ES-I3 (cell line): ENCODE measurements around the gene CERKL.

ENCODE experiments used
- H3K36me3 ChIP-seq: 2 replicates; pipeline ENCODE4 v1.6.1; 2013; ENCODE audit warnings: mild to moderate bottlenecking, low read length, control low read depth, moderate library complexity; ENCODE audit not compliant: insufficient read depth
- H3K4me1 ChIP-seq: 2 replicates; pipeline ENCODE4 v1.6.1; 2013; ENCODE audit warnings: mild to moderate bottlenecking, control low read depth, low read length; ENCODE audit not compliant: insufficient read depth
- H3K9ac ChIP-seq: 2 replicates; pipeline ENCODE4 v1.6.1; 2013; ENCODE audit warnings: low read depth, mild to moderate bottlenecking, low read length, moderate library complexity
- H3K9me3 ChIP-seq: 2 replicates; pipeline ENCODE4 v1.6.1; 2013; ENCODE audit warnings: mild to moderate bottlenecking, low read length, moderate library complexity; ENCODE audit not compliant: control insufficient read depth, insufficient read depth

Gene CERKL

DNA sequence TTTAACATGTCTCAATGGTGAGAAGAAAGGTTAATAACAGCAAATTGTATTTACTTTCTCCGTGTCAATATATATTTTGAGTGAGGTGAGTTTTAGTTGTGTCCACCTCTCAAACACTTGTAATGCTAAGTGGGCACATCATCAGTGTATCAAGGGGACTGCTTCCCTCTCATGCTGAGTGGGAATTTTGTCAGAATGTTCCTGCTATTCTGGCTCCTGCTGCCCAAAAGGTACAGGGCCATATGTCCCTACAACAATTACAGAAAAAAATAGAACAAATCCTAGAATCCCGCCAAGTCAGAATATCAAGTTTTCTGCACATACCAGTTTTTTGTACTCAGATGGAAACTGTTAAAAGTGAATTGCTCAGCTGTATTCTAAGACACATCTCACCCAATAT is 5.4 kb upstream of the CERKL start:
- H3K9ac ChIP-seq: no peak overlapping the region
- no peaks in the 10 kb centered on the region for H3K36me3 ChIP-seq
- no peaks in the 10 kb centered on the region; the same call in 1 of the 2 replicates for H3K9me3 ChIP-seq
- H3K4me1 ChIP-seq: no peaks in the 10 kb centered on the region; the same call in 1 of the 2 replicates

DNA sequence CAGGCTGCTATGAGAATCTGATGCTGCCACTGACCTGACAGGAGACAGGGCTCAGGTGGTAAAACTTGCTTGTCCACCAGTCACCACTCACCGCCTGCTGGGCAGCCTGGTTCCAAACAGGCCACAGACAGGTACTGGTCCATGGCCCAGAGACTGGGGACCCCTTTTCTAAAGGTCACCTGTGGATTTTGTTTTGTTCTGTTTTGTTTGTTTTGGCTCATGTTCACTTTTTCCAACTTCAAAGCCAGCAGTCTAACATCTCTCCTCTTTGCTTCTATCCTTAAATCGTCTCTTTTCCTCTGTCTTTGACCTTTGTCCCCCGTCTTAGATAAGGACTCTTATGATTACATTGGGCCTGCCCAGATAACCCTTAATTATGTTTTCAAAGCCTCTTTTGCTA is 3.3 kb upstream of the CERKL start:
- no peaks in the 10 kb centered on the region for H3K9me3 ChIP-seq
- H3K36me3 ChIP-seq: no peaks in the 10 kb centered on the region
- H3K9ac ChIP-seq: no peak overlapping the region
- H3K4me1 ChIP-seq: no peaks in the 10 kb centered on the region

DNA sequence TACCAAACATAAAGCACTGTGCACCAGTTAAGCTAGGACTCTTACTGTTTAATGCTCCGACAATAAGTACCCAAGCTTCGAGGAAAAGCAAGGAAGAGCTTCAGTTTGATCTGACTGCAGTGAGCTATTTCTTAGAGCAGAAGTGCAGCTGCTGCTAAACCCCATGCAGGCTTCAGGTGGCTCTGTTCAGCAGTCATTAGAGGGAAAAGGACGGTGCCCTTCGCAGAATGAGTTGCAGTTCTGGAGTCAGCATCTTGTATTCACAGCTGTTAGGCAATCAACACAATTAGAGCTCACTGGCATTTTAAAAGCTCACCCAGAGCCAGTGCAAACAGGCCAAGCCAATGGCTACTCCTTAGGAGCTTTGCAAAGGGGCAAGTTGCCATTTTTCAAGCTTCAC is 1.5 kb upstream of the CERKL start:
- Histone ChIP-seq H3K9ac (no peak overlapping the region), H3K36me3 (no peaks in the 10 kb centered on the region), H3K9me3 (no peaks in the 10 kb centered on the region), H3K4me1 (no peaks in the 10 kb centered on the region)

DNA sequence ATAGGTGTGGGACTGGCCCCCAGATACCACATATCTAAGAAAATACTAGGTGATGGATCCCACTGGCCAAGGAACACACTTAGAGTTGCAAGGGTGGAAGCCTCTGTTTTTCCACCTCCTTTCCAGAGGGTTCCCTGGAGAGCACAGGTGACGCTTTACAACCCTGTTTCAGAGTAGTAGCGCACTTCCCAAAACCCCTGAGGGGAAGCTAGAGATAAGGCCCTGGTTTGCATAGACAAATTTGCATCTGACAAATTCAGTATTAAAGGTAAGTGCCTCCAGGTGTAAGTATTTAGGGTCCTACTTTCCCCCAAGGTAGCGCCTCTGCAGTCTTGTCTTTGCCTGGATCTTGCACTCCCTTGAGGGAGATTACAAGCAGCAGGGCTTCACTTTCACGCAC is 474 bp upstream of the CERKL start:
- H3K9me3 ChIP-seq: no peaks in the 10 kb centered on the region
- peak overlapping the region; percentile 57; the same call in 1 of the 2 replicates for H3K9ac ChIP-seq
- no peaks in the 10 kb centered on the region for H3K36me3 ChIP-seq
- no peaks in the 10 kb centered on the region for H3K4me1 ChIP-seq

DNA sequence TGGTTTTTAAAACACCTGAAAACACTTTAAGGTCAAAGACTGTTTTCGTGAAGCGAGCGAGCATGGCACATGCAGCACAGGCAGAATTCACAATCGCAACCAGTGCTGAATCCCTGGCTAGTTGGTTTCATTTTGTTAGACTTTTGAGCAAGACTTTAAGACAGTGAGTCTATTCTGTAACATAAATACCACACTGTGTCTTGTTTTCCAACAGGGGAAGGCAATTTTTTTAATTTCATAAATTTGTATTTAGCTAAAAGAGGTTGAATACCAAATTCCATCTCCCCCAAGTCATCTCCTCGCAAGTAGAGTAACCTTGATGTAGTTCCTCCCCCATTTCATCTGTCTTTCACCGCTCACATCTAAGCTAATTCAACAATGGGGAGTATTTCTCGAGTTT is 1.4 kb downstream of the CERKL start:
- H3K9ac ChIP-seq: no peak overlapping the region
- no peaks in the 10 kb centered on the region for H3K36me3 ChIP-seq
- no peaks in the 10 kb centered on the region for H3K9me3 ChIP-seq
- no peaks in the 10 kb centered on the region for H3K4me1 ChIP-seq

DNA sequence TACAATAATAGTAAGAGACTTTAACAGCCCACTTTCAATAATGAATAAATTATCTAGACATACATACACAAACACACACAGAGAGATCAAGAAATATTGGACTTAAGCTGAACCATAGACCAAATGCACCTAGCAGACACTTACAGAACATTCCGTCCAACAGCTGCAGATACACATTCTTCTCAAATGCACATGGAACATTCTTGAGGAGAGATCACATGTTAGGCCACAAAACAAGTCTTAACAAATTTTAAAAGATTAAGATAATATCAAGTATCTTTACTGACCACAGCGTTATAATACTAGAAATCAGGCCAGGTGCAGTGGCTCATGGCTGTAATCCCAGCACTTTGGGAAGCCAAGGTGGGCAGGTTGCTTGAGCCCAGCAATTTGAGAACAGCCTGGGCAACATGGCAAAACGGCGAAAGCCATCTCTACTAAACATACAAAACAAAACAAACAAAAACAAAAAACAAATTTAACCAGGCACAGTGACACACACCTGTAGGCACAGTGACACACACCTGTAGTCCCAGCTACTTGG is 7.4 kb downstream of the CERKL start:
- H3K9me3 ChIP-seq: no peaks in the 10 kb centered on the region

DNA sequence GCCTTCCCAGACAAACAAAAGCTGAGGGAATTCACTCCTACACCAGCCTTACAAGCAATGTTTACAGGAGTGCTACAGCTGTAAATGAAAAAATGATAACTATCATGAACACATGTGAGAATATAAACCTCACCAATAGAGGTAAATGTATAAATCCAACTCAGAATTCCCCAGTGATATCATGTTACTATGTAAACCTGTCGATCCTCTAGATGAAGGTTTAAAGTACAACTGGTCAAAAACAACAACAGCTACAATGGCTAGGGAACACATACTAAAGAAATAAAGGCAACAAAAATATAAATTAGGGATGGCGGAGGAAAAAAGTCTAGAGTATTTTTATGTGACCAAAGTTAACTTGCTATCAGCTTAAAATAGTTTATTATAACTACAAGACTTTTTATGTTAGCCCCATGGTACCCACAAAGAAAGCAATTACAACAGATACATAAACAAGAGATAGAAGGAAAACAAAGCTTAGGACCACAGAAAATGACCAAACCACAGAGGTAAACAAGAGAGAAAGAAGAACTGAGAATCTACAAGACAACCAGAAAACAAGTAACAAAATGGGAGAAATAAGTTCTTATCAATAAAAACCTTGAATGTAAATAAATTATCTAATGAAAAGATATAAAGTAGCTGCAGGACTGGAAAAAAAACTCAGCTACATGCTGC is 8.3 kb downstream of the CERKL start:
- no peaks in the 10 kb centered on the region for H3K9me3 ChIP-seq
- H3K9ac ChIP-seq: no peak overlapping the region
- no peaks in the 10 kb centered on the region for H3K36me3 ChIP-seq
- H3K4me1 ChIP-seq: no peaks in the 10 kb centered on the region

More for the DNA sequence above, 7.4 kb downstream of the CERKL start:
- H3K4me1 ChIP-seq: no peaks in the 10 kb centered on the region
- H3K36me3 ChIP-seq: no peaks in the 10 kb centered on the region
- no peak overlapping the region for H3K9ac ChIP-seq

DNA sequence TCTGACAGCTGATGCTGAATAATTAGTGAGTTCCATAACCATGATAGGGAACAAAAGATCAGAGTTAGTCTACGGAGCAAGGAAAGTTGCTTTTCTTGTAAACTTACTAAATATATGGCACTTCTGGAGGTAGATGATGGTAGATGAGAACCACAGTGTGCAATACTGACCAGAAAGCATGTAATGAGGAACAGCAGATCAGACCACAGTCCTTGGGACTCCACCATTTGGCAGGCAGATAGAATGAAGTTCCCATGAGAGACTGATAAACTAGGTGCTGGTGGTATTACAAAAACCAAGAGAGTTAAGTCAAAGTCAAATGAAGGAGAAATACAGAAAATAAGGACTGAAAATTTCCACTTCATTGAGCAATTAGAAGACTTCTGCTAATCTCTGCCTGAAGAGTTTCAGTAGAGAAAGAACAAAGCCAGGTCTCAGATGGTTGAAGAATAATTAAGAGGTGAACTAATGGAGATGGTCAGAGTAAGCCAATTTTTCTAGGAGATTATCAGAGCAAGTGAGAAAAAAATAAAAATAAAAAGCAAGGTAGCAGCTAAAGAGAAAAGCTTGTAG is 10.4 kb downstream of the CERKL start:
- no peaks in the 10 kb centered on the region for H3K9me3 ChIP-seq
- no peak overlapping the region for H3K9ac ChIP-seq
- H3K36me3 ChIP-seq: no peaks in the 10 kb centered on the region
- H3K4me1 ChIP-seq: no peaks in the 10 kb centered on the region

DNA sequence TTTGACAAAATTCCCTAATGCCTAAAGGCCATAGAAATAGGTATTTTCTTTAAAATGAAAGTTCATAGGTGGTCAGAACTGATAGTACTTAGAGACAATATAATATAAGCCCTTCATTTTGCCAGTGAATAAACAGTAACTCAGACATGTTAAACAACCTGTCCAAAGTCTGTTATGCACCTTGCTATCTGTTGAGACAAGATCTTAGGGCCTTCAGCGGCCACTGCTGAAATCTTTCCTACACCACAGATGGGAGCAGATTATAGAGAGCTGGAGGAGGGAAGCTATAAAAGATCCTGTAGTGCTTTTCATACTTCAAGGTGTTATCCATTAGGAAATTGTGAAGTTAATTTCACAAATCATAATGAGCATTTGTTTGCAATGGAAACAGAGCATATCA is 13.8 kb downstream of the CERKL start:
- Histone ChIP-seq H3K36me3 (no peaks in the 10 kb centered on the region), H3K9ac (no peak overlapping the region), H3K9me3 (no peaks in the 10 kb centered on the region), H3K4me1 (no peaks in the 10 kb centered on the region)

DNA sequence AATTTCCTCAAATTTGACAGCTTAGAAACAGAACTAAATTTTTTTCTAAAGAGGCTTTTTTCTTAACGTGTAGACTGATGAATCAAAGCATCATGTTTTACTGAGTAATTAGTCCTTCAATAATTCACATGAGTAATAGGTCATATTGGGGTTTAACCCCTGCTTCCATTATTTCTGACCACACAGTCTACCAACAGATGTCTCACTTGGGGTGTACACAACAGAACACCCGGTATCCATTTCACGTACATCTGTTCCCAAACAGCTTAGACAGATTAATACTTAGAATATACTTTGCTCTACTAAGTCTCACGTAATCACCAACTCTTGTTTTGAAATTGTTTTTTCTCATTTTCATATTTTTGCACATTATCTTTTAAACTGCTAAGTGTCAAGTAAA is 14.8 kb downstream of the CERKL start:
- H3K4me1 ChIP-seq: no peaks in the 10 kb centered on the region
- H3K36me3 ChIP-seq: no peaks in the 10 kb centered on the region
- no peak overlapping the region for H3K9ac ChIP-seq
- H3K9me3 ChIP-seq: no peaks in the 10 kb centered on the region

DNA sequence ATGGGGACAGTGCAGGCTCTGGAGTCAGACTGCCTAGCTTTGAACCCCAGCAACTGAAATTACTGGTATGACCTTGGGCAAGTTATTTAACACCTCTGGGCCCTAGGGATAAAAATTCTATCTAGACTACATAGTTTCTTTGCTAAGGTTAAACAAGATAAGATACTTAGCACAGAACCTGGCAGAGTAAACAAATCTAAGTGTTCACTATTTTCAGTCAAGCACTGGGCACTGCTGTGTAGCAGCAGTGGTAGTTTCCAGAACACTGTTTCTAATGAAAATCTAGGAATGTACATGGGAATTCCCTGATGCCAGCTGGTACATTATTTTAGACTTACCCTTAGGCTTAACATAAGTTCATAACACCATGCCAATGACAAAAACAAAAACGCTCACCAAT is 17.2 kb downstream of the CERKL start:
- H3K4me1 ChIP-seq: no peaks in the 10 kb centered on the region
- H3K9ac ChIP-seq: no peak overlapping the region

DNA sequence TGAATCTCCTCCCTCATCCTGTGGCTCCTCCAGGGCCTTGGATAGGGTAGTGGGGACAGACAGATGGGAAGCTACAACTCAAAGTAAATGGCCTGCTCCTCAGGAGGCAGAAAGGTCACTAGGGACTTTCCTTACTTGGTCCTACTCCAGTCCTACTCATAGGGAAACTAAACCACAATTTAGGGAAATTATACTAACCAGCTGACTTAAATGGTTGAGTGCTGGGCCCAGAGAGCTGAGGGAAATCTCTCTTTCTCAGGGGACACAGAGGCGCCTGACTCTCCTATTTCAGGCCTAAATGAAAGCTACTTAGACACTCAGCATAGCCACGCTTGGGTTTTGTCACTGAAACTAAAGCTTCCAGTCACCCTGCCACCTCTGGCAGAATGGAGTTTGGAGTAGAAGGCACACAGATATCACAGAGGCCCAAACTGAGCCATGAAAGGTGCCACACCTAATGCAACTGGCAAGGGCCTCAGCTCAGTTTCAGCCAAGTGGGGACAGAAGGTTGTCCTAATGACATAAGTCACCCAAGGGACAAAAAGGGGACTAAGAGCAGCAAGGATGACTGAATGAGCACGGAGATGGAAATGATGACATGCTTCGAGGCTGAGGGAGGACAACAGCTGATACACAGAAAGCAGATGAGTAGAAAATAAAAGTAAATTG is 24.0 kb downstream of the CERKL start:
- H3K36me3 ChIP-seq: no peaks in the 10 kb centered on the region
- H3K4me1 ChIP-seq: no peaks in the 10 kb centered on the region
- no peaks in the 10 kb centered on the region for H3K9me3 ChIP-seq
- H3K9ac ChIP-seq: no peak overlapping the region

More for the DNA sequence above, 17.2 kb downstream of the CERKL start:
- Histone ChIP-seq H3K9me3 (no peaks in the 10 kb centered on the region), H3K36me3 (no peaks in the 10 kb centered on the region)

DNA sequence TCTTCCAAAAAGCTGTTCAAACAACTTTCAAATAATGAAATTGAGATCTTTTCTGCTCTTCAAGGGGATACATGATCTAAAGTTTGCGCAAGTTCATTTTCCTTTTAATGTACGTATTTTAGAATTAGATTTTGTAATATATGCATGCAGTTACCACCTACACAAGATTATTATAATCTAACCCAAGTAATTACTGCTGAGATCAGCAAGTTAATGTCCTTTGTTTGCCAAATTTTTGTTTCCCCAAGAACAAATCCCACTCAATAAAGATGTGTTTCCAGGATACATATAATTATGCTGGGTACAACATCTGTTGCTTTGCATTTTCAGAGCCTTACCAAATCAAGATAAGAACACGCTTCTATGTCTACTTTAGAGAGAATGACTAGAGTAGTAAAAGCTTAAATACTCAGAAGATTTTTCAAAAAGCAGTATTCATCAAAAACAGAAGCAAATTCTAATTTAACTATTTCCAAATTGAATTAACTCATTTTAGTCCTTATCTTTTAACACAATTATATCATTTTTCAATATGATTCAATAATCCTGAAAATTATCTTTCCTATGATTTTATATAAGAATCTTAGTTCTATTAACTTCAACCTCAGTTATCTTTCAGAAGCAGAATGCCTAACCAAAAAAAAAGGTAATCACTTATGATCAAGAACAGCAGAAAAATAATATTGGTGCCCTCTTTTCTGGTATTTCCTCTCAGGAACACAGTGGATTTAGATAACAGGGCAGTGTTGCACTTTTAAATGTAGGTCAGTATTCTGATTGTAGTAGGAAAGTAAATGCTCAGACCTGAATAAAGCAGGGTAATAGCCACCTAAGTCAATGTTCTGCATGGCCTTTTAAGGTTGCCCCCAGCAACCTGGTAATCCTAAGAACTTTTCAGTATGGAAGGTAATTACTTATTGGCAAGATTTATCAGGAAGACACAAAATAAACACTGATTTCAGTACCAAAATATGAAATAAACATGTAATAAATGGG is 28.0 kb downstream of the CERKL start:
- Histone ChIP-seq H3K4me1 (no peaks in the 10 kb centered on the region), H3K9ac (no peak overlapping the region), H3K36me3 (no peaks in the 10 kb centered on the region), H3K9me3 (no peaks in the 10 kb centered on the region)

DNA sequence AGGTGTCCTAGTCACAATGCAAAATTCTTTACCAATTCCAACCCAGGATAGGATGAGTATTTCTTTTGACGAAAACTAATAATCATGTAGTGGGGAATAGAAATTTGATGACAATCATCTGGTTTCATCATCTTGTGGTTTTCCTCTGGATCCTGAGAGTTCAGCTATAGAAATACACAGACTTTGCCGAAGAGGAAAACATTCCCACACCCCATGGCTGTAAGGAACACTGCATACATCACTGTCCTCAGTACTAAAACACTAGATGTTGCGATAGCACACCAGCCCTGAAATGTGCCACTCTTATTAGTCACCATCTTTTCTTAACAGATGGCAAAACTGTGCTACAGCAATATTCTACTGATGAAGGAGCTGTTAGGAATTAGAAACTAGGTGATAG is 29.4 kb downstream of the CERKL start:
- H3K4me1 ChIP-seq: no peaks in the 10 kb centered on the region

More for the DNA sequence above, 29.4 kb downstream of the CERKL start:
- Histone ChIP-seq H3K9ac (no peak overlapping the region), H3K36me3 (no peaks in the 10 kb centered on the region), H3K9me3 (no peaks in the 10 kb centered on the region)
